Keratinocyte (primary cell): ENCODE data around the gene SSH3.

Experiments used
- EZH2 ChIP-seq: IDR thresholded peaks from one replicate; pipeline ENCODE4 v1.6.1; 2012; ENCODE audit warnings: inconsistent platforms, mild to moderate bottlenecking, low read length, moderate library complexity
- TF ChIP-seq, protein P1 (sequence below), 3 experiments: IDR thresholded peaks in 1 of 3; conservative IDR thresholded peaks in 1 of 3; optimal IDR thresholded peaks in 1 of 3; 2 replicates in 2 of 3; 3 replicates in 1 of 3; pipeline versions ENCODE3 to v1.5.1; 2011; ENCODE audit warnings: low read length in 3 of 3, mild to moderate bottlenecking in 3 of 3, moderate library complexity in 2 of 3, control low read depth in 1 of 3, inconsistent platforms in 1 of 3; ENCODE audit not compliant: insufficient read depth in 2 of 3; ENCODE audit errors: extremely low read depth in 1 of 3

DNA sequence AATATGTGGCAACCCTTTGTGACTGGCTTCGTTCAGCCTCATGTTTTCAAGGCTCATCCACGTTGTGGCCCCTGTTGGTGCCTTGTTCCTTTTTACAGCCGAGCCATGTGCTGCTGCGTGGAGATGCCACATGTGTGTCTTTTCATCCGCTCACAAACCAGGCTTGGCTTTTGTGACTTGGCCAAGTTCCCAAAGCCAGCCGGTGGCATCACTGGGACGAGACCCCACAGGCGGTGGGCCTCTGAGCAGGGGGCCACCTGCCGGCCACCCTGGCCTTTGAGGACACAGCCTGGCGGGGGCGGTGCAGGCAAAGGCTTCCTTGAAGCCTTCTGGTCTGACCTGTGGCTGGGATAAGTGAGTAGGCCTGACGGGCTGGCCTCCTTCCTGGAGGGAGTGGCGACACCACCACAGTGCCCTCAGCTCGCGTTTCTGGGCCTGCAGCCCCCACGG is 26.5 kb upstream of the SSH3 start:
- TF ChIP-seq EZH2: no peak
- TF ChIP-seq, protein P1, sequence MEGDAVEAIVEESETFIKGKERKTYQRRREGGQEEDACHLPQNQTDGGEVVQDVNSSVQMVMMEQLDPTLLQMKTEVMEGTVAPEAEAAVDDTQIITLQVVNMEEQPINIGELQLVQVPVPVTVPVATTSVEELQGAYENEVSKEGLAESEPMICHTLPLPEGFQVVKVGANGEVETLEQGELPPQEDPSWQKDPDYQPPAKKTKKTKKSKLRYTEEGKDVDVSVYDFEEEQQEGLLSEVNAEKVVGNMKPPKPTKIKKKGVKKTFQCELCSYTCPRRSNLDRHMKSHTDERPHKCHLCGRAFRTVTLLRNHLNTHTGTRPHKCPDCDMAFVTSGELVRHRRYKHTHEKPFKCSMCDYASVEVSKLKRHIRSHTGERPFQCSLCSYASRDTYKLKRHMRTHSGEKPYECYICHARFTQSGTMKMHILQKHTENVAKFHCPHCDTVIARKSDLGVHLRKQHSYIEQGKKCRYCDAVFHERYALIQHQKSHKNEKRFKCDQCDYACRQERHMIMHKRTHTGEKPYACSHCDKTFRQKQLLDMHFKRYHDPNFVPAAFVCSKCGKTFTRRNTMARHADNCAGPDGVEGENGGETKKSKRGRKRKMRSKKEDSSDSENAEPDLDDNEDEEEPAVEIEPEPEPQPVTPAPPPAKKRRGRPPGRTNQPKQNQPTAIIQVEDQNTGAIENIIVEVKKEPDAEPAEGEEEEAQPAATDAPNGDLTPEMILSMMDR (optimal IDR thresholded peaks at IDR 0.05 in 1 of 3, IDR thresholded peaks at IDR 0.05 in 1 of 3, conservative IDR thresholded peaks at IDR 0.05 in 1 of 3; ENCODE audit: extremely low read depth in 1 of 3, insufficient read depth in 2 of 3, low read length in 3 of 3): peak in 1 of 3 experiments; percentile 36
